GM12878 (cell line): ENCODE data around the gene CZIB. TPM values are rescaled to one million over a fixed set of nuclear protein-coding genes. Genes with fewer than 3 reads are reported as not detected.

Experiments
- ATF2 ChIP-seq: IDR thresholded peaks from 2 replicates; pipeline ENCODE4 v1.6.1; 2012; ENCODE audit warnings: low read length, inconsistent platforms
- HCFC1 ChIP-seq: fragments of 150-350 bp; IDR thresholded peaks from 2 replicates; pipeline ENCODE4 v1.6.1; 2014; ENCODE audit warnings: low read length
- MTA3 ChIP-seq: IDR thresholded peaks from 2 replicates; pipeline ENCODE4 v1.6.1; 2012; ENCODE audit warnings: low read length, inconsistent platforms, borderline replicate concordance
- MXI1 ChIP-seq: fragments of 150-350 bp; IDR thresholded peaks from 2 replicates; pipeline ENCODE4 v1.6.1; 2011; ENCODE audit warnings: low read depth, mild to moderate bottlenecking, inconsistent platforms, low read length, improper control_type of control experiment
- MYC ChIP-seq: IDR thresholded peaks from 2 replicates; pipeline ENCODE4 v1.6.1; 2011; ENCODE audit warnings: mild to moderate bottlenecking, low read length, moderate library complexity, inconsistent platforms; ENCODE audit not compliant: insufficient read depth, insufficient replicate concordance, insufficient read length, severe bottlenecking
- NFYA ChIP-seq: IDR thresholded peaks from 2 replicates; pipeline ENCODE4 v1.6.1; 2011; ENCODE audit warnings: low read depth, mild to moderate bottlenecking, low read length, improper control_type of control experiment, borderline replicate concordance
- NRF1 ChIP-seq: conservative IDR thresholded peaks from 2 replicates; pipeline ENCODE4 v1.6.1; 2011; ENCODE audit warnings: mild to moderate bottlenecking, low read depth, low read length, improper control_type of control experiment
- RB1 ChIP-seq: fragments of 450-650 bp; formaldehyde crosslinking; IDR thresholded peaks from 2 replicates; pipeline ENCODE4 v1.6.1; 2017; ENCODE audit warnings: mild to moderate bottlenecking, borderline replicate concordance
- RELB ChIP-seq: fragments of 450-650 bp; IDR thresholded peaks from 2 replicates; pipeline ENCODE4 v1.6.1; 2017; ENCODE audit warnings: low read depth, mild to moderate bottlenecking, moderate library complexity
- SPI1 ChIP-seq: IDR thresholded peaks from 2 replicates; pipeline ENCODE4 v1.6.1; 2011; ENCODE audit warnings: low read depth, mild to moderate bottlenecking, low read length, moderate library complexity, borderline replicate concordance; ENCODE audit not compliant: insufficient read depth
- STAT3 ChIP-seq: IDR thresholded peaks from 2 replicates; pipeline ENCODE4 v1.6.1; 2011; ENCODE audit warnings: low read depth, low read length, improper control_type of control experiment
- ZNF622 ChIP-seq: fragments of 450-650 bp; IDR thresholded peaks from 2 replicates; pipeline ENCODE4 v1.6.1; 2017; ENCODE audit warnings: mild to moderate bottlenecking, inconsistent platforms
- ZNF687 ChIP-seq: fragments of 450-650 bp; IDR thresholded peaks from 2 replicates; pipeline ENCODE4 v1.6.1; 2017; ENCODE audit warnings: mild to moderate bottlenecking, moderate library complexity
- polyA plus RNA-seq, 11 experiments: library from polyadenylated mRNA; depleted of rRNA in 4 of 11; unstranded in 6 of 11; stranded (reverse) in 5 of 11; fragments of >200 nt; fragmentation: Nextera tagmentation in 4 of 11; fragmentation: Illumina TruSeq in 1 of 11; extraction: Ambion mirVana in 4 of 11; extraction: Trizol in 1 of 11; gene quantifications; 1 replicate in 1 of 11; 2 replicates in 10 of 11; pipeline versions ENCODE4 v1.2.1 to v1.2.3, GENCODE V29; 2011 to 2016; ENCODE audit warnings: inconsistent platforms in 2 of 11, missing spikeins in 2 of 11, low read depth in 1 of 11
- total RNA-seq, 4 experiments: library from RNA; depleted of rRNA in 3 of 4; stranded (reverse); fragments of >200 nt in 3 of 4; fragmentation: Illumina TruSeq in 1 of 4; extraction: Trizol in 1 of 4; gene quantifications; 2 replicates each; pipeline versions ENCODE4 v1.2.1 to v1.2.3, GENCODE V29; 2013 to 2021
- TF ChIP-seq, protein P1 (sequence below): fragments of 450-650 bp; IDR thresholded peaks from 2 replicates; pipeline ENCODE4 v1.6.1; 2018; ENCODE audit warnings: borderline replicate concordance, mild to moderate bottlenecking; ENCODE audit not compliant: partially characterized antibody
- TF ChIP-seq, protein P2 (sequence below): IDR thresholded peaks from 2 replicates; pipeline ENCODE4 v1.6.1; 2011; ENCODE audit warnings: low read depth, low read length, improper control_type of control experiment, borderline replicate concordance

The CZIB gene
- total and polyA plus RNA-seq, 10 of the 15 experiments (the other 5 are each of a cell fraction or from before 2014, with no cell fraction given), result 36.1 to 68.3 (median 50.4) TPM

GRCh38 chr1:53238197-53239155 is 18.0 kb upstream of the CZIB start, which contains the start of gene MAGOH (continued):
- peak; percentile 97 for TF ChIP-seq RELB
- peak; percentile 76; the same call in 1 of the 2 replicates for TF ChIP-seq RB1
- peak; percentile 74 for TF ChIP-seq MXI1
- no peak for TF ChIP-seq MTA3
- TF ChIP-seq SPI1, result peak; percentile 49; the same call in 1 of the 2 replicates
- no peak for TF ChIP-seq ZNF622
- TF ChIP-seq, protein P1, sequence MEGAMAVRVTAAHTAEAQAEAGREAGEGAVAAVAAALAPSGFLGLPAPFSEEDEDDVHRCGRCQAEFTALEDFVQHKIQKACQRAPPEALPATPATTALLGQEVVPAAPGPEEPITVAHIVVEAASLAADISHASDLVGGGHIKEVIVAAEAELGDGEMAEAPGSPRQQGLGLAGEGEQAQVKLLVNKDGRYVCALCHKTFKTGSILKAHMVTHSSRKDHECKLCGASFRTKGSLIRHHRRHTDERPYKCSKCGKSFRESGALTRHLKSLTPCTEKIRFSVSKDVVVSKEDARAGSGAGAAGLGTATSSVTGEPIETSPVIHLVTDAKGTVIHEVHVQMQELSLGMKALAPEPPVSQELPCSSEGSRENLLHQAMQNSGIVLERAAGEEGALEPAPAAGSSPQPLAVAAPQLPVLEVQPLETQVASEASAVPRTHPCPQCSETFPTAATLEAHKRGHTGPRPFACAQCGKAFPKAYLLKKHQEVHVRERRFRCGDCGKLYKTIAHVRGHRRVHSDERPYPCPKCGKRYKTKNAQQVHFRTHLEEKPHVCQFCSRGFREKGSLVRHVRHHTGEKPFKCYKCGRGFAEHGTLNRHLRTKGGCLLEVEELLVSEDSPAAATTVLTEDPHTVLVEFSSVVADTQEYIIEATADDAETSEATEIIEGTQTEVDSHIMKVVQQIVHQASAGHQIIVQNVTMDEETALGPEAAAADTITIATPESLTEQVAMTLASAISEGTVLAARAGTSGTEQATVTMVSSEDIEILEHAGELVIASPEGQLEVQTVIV, result no peak
- peak; percentile 57; the same call in 1 of the 2 replicates for TF ChIP-seq STAT3
- peak; percentile 84 for TF ChIP-seq HCFC1
- TF ChIP-seq ZNF687, result peak; percentile 77
- no peak for TF ChIP-seq MYC
- TF ChIP-seq, protein P2, sequence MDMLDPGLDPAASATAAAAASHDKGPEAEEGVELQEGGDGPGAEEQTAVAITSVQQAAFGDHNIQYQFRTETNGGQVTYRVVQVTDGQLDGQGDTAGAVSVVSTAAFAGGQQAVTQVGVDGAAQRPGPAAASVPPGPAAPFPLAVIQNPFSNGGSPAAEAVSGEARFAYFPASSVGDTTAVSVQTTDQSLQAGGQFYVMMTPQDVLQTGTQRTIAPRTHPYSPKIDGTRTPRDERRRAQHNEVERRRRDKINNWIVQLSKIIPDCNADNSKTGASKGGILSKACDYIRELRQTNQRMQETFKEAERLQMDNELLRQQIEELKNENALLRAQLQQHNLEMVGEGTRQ, result no peak
- TF ChIP-seq ATF2, result no peak
- no peak for TF ChIP-seq NFYA
- TF ChIP-seq NRF1, result no peak
